ENCODE measurements around the gene NEK5. TPM values are rescaled to one million over a fixed set of nuclear protein-coding genes. Genes with fewer than 3 reads are reported as not detected.

NEK5 gene
- total and polyA plus RNA-seq, 2 experiments from 2014 or later: 1.2 to 1.3 TPM

DNA sequence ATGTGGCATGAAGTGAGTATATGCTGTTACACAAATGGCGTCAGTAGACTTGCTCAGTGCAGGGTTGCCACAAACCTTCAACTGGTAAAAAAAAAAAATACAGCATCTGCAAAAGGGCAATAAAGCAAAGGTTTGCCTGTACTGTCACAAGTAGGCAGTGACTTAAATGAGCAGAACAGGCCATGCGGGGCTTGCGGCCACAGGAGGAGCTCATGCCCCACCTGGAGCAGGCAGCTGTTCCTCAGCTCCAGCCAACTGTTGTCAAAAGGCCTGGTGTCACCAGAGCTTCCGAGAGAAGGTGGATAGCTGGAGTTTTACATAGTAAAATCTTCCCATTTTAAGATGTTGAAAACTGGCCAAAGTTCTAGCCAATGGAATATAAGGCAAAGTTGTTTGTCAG lies 125.3 kb downstream of the NEK5 start:
- H4K20me1 ChIP-seq (ENCODE audit: insufficient read depth, poor library complexity, severe bottlenecking): no peaks in the 10 kb centered on the region
- H3K4me2 ChIP-seq: no peak overlapping the region
- H3K36me3 ChIP-seq (replicated peaks; ENCODE audit: insufficient read depth, low read depth): no peaks in the 10 kb centered on the region
- H2AFZ ChIP-seq: no peak overlapping the region
- H3K9me3 ChIP-seq (ENCODE audit: low read depth): no peaks in the 10 kb centered on the region
- no peaks in the 10 kb centered on the region for H3K9me2 ChIP-seq (replicated peaks; ENCODE audit: insufficient read depth)
- no peak overlapping the region for H3K4me3 ChIP-seq
- no peak for TF ChIP-seq EZH2phosphoT487 (IDR thresholded peaks at IDR 0.05; ENCODE audit: low read depth, severe bottlenecking, unreplicated experiment)
- TF ChIP-seq, protein P1, sequence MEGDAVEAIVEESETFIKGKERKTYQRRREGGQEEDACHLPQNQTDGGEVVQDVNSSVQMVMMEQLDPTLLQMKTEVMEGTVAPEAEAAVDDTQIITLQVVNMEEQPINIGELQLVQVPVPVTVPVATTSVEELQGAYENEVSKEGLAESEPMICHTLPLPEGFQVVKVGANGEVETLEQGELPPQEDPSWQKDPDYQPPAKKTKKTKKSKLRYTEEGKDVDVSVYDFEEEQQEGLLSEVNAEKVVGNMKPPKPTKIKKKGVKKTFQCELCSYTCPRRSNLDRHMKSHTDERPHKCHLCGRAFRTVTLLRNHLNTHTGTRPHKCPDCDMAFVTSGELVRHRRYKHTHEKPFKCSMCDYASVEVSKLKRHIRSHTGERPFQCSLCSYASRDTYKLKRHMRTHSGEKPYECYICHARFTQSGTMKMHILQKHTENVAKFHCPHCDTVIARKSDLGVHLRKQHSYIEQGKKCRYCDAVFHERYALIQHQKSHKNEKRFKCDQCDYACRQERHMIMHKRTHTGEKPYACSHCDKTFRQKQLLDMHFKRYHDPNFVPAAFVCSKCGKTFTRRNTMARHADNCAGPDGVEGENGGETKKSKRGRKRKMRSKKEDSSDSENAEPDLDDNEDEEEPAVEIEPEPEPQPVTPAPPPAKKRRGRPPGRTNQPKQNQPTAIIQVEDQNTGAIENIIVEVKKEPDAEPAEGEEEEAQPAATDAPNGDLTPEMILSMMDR (IDR thresholded peaks at IDR 0.05; ENCODE audit: poor library complexity): no peak
- TF ChIP-seq EZH2 (IDR thresholded peaks at IDR 0.05; ENCODE audit: borderline replicate concordance): no peak
- peaks cover 45% of the 10 kb centered on the region for H3K4me1 ChIP-seq (ENCODE audit: insufficient read depth)
- no peak overlapping the region for H3K27ac ChIP-seq
- 76% methylated on average over 4 of the region's 4 CpGs for WGBS (ENCODE audit: low lambda C conversion rate, missing lambda C conversion rate)
- no peaks in the 10 kb centered on the region for H3K27me3 ChIP-seq
- peaks cover 79% of the 10 kb centered on the region for H3K79me2 ChIP-seq
- no peak for DNase-seq (ENCODE audit: low spot score)

DNA sequence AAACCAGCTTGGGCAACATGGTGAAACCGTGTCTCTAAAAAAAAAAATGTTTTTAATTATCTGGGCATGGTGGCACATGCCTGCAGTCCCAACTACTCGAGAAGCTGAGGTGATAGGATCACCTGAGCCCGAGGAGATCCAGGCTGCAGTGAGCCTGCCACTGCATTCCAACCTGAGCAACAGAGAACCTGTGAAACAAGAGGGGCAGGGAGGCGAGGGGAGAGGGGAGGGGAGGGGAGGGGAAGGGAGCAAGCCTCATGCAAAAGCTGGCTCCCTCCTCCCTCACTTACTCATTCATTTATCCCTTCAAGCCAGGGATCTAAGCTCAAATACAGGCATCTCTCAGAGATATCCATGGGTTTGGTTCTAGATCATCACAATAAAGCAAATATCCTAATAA lies 126.5 kb downstream of the NEK5 start:
- peaks cover 69% of the 10 kb centered on the region for H3K79me2 ChIP-seq
- no peaks in the 10 kb centered on the region for H3K9me3 ChIP-seq (ENCODE audit: low read depth)
- WGBS (ENCODE audit: low lambda C conversion rate, missing lambda C conversion rate): 53% methylated on average over 3 of the region's 4 CpGs
- H3K27me3 ChIP-seq: no peaks in the 10 kb centered on the region
- H4K20me1 ChIP-seq (ENCODE audit: insufficient read depth, poor library complexity, severe bottlenecking): no peaks in the 10 kb centered on the region
- H2AFZ ChIP-seq: no peak overlapping the region
- no peak overlapping the region for H3K27ac ChIP-seq
- TF ChIP-seq EZH2phosphoT487 (IDR thresholded peaks at IDR 0.05; ENCODE audit: low read depth, severe bottlenecking, unreplicated experiment): no peak
- TF ChIP-seq EZH2 (IDR thresholded peaks at IDR 0.05; ENCODE audit: borderline replicate concordance): no peak
- TF ChIP-seq, protein P1 (IDR thresholded peaks at IDR 0.05; ENCODE audit: poor library complexity): no peak
- no peak overlapping the region for H3K4me3 ChIP-seq
- DNase-seq (ENCODE audit: low spot score): no peak
- peaks cover 54% of the 10 kb centered on the region for H3K4me1 ChIP-seq (ENCODE audit: insufficient read depth)
- no peaks in the 10 kb centered on the region for H3K36me3 ChIP-seq (replicated peaks; ENCODE audit: insufficient read depth, low read depth)
- H3K9me2 ChIP-seq (replicated peaks; ENCODE audit: insufficient read depth): no peaks in the 10 kb centered on the region
- no peak overlapping the region for H3K4me2 ChIP-seq

GRCh38 chr13:52001120-52001731 lies 127.6 kb downstream of the NEK5 start:
- Histone ChIP-seq H3K4me3 (no peak overlapping the region), H4K20me1 (ENCODE audit: insufficient read depth, poor library complexity, severe bottlenecking) (no peaks in the 10 kb centered on the region), H3K9me3 (ENCODE audit: low read depth) (no peaks in the 10 kb centered on the region), H3K4me2 (no peak overlapping the region), H3K27me3 (no peaks in the 10 kb centered on the region), H3K4me1 (ENCODE audit: insufficient read depth) (peaks cover 51% of the 10 kb centered on the region), H3K36me3 (replicated peaks; ENCODE audit: insufficient read depth, low read depth) (no peaks in the 10 kb centered on the region), H2AFZ (no peak overlapping the region), H3K9me2 (replicated peaks; ENCODE audit: insufficient read depth) (no peaks in the 10 kb centered on the region), H3K79me2 (peaks cover 71% of the 10 kb centered on the region), H3K27ac (no peak overlapping the region)
- no peak for TF ChIP-seq EZH2phosphoT487 (IDR thresholded peaks at IDR 0.05; ENCODE audit: low read depth, severe bottlenecking, unreplicated experiment)
- TF ChIP-seq, protein P1 (IDR thresholded peaks at IDR 0.05; ENCODE audit: poor library complexity): peak; percentile 55
- peak; percentile 54 for DNase-seq (ENCODE audit: low spot score)
- 58% methylated on average over 3 of the region's 3 CpGs for WGBS (ENCODE audit: low lambda C conversion rate, missing lambda C conversion rate)

Data from hepatocyte (in vitro differentiated cells).